GM12874 (cell line): ENCODE data around the gene NDST1.

ENCODE experiments used
- CTCF ChIP-seq: IDR thresholded peaks from 2 replicates; pipeline ENCODE4 v1.5.1; 2011; ENCODE audit warnings: low read depth, mild to moderate bottlenecking, control low read depth, low read length, moderate library complexity; ENCODE audit not compliant: insufficient read depth

NDST1 gene

GRCh38 chr5:150522504-150523414, 14.8 kb downstream of the NDST1 start:
- no peak for TF ChIP-seq CTCF

GRCh38 chr5:150523472-150524350, 15.8 kb downstream of the NDST1 start:
- TF ChIP-seq CTCF, result peak; percentile 64

GRCh38 chr5:150525163-150525562, 17.2 kb downstream of the NDST1 start:
- TF ChIP-seq CTCF, result no peak

- TF ChIP-seq CTCF, result no peak
Observed at GRCh38 chr5:150525781-150526180, 17.9 kb downstream of the NDST1 start.

- TF ChIP-seq CTCF, result no peak
Observed at GRCh38 chr5:150527038-150527437, 19.1 kb downstream of the NDST1 start.

GRCh38 chr5:150527808-150528207, 19.9 kb downstream of the NDST1 start:
- TF ChIP-seq CTCF, result no peak

GRCh38 chr5:150528924-150529546, 21.1 kb downstream of the NDST1 start:
- TF ChIP-seq CTCF, result no peak
